Esophagus squamous epithelium (tissue), 4 donors: ENCODE data around the gene WFDC10B.

Source experiments
- POLR2A ChIP-seq, 4 donors: fragments of 450-650 bp; IDR thresholded peaks; one replicate each; pipeline ENCODE4 v1.6.1; 2017; ENCODE audit warnings: antibody characterized with exemption in 4 of 4, mild to moderate bottlenecking in 4 of 4, moderate library complexity in 3 of 4
- TF ChIP-seq, protein P1 (sequence below), 6 experiments: fragments of 450-650 bp in 4 of 6; fragments of 200-600 bp in 2 of 6; sonication (generic) in 2 of 6; IDR thresholded peaks; one replicate each; pipeline ENCODE4 v1.5.1; 2016 to 2019; ENCODE audit warnings: antibody characterized with exemption in 6 of 6, mild to moderate bottlenecking in 4 of 6, moderate library complexity in 4 of 6

DNA sequence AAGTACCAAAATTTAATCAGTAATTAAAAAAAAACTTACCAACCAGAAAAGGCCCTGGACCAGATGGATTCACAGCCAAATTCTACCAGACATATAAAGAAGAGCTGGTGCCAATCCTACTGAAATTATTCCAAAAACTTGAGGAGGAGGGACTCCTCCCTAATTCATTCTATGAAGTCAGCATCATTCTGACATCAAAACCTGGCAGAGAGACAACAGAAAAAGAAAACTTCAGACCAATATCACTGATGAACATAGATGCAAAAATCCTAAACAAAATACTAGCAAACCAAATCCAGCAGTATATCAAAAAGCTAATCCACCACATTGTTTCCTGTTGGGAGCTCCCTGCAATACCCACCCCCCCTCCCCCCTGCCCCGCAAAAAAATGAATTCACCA, 34.7 kb downstream of the WFDC10B start, which contains the start of gene WFDC11:
- TF ChIP-seq, protein P1, sequence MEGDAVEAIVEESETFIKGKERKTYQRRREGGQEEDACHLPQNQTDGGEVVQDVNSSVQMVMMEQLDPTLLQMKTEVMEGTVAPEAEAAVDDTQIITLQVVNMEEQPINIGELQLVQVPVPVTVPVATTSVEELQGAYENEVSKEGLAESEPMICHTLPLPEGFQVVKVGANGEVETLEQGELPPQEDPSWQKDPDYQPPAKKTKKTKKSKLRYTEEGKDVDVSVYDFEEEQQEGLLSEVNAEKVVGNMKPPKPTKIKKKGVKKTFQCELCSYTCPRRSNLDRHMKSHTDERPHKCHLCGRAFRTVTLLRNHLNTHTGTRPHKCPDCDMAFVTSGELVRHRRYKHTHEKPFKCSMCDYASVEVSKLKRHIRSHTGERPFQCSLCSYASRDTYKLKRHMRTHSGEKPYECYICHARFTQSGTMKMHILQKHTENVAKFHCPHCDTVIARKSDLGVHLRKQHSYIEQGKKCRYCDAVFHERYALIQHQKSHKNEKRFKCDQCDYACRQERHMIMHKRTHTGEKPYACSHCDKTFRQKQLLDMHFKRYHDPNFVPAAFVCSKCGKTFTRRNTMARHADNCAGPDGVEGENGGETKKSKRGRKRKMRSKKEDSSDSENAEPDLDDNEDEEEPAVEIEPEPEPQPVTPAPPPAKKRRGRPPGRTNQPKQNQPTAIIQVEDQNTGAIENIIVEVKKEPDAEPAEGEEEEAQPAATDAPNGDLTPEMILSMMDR (IDR thresholded peaks at IDR 0.05): no peak
- no peak for TF ChIP-seq POLR2A (IDR thresholded peaks at IDR 0.05)
